Naive B cell (primary cell): ENCODE results near the gene ACTRT2. TPM values are rescaled to one million over a fixed set of nuclear protein-coding genes. Genes with fewer than 3 reads are reported as not detected.

ENCODE experiments used
- ATAC-seq, 2 donors: fragments of 150-1000 bp; cut with Tn5 transposase; 2 replicates each; pipeline ENCODE4 v1.10.0; 2021; ENCODE audit warnings: low read depth in 2 of 2, mild to moderate bottlenecking in 2 of 2, moderate library complexity in 2 of 2
- DNase-seq: peaks from one replicate; pipeline ENCODE4 v3.0.0; 2022
- H3K27ac Mint-ChIP-seq, 6 donors: one replicate each; pipeline ENCODE4 v1.8.0; 2020 to 2022; ENCODE audit warnings: mild to moderate bottlenecking in 6 of 6, mixed read lengths in 6 of 6, moderate library complexity in 5 of 6, inconsistent platforms in 2 of 6
- H3K27me3 Mint-ChIP-seq, 3 donors: one replicate each; pipeline ENCODE4 v1.8.0; 2021 to 2022; ENCODE audit warnings: mixed read lengths in 3 of 3, mild to moderate bottlenecking in 1 of 3
- H3K36me3 Mint-ChIP-seq, 2 donors: one replicate each; pipeline ENCODE4 v1.8.0; 2020 to 2022; ENCODE audit warnings: mixed read lengths in 2 of 2, inconsistent platforms in 1 of 2, mild to moderate bottlenecking in 1 of 2
- H3K4me1 Mint-ChIP-seq, 3 donors: one replicate each; pipeline ENCODE4 v1.8.0; 2020 to 2022; ENCODE audit warnings: mixed read lengths in 3 of 3, inconsistent platforms in 1 of 3, mild to moderate bottlenecking in 1 of 3, moderate library complexity in 1 of 3
- H3K4me3 Mint-ChIP-seq, 8 donors: one replicate each; pipeline ENCODE4 v1.8.0; 2020 to 2022; ENCODE audit warnings: mild to moderate bottlenecking in 8 of 8, mixed read lengths in 8 of 8, moderate library complexity in 8 of 8, inconsistent platforms in 2 of 8
- H3K9me3 Mint-ChIP-seq, 7 donors: one replicate each; pipeline ENCODE4 v1.8.0; 2020 to 2022; ENCODE audit warnings: mixed read lengths in 7 of 7, mild to moderate bottlenecking in 5 of 7, inconsistent platforms in 2 of 7, moderate library complexity in 1 of 7
- polyA plus RNA-seq, 6 donors: library from polyadenylated mRNA; unstranded; fragments of 300-500 nt; fragmentation: Illumina TruSeq; gene quantifications; one replicate each; pipeline ENCODE4 v1.2.3, GENCODE V29; 2021; ENCODE audit warnings: low read depth in 6 of 6

The ACTRT2 gene
- polyA plus RNA-seq, 6 donors from 2014 or later = not detected

DNA sequence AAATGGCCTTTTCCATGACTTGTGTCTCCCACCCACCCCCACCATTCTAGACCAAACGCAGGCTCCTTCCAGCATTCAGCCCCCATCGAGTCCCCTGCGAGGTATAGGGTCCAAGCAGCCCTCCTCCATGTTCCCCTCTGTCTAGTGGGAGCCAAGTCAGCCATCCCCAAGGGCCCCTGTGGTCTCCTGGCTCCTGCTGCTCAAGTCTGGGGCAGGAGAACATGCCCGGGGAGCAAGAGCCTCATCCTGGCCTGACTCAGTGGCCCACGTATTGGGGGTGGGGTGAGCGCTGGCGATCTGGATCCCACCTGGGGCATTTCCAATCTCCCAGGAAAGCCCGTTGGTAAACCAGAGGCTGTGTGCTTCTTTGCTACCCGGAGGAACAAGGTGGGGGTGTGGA, 43.6 kb downstream of the ACTRT2 start:
- H3K9me3 Mint-ChIP-seq = peaks cover 0 to 1% (median 0%) of the 10 kb centered on the region in 7 donors
- H3K36me3 Mint-ChIP-seq = no peaks in the 10 kb centered on the region
- no peak for ATAC-seq
- no peak overlapping the region for H3K27ac Mint-ChIP-seq
- H3K4me3 Mint-ChIP-seq = peak overlapping the region in 1 of 8 donors; percentile 55
- no peak for DNase-seq
- H3K4me1 Mint-ChIP-seq = peaks cover 0 to 3% (median 0%) of the 10 kb centered on the region in 3 donors
- H3K27me3 Mint-ChIP-seq = peaks cover 9 to 29% (median 21%) of the 10 kb centered on the region in 3 donors

DNA sequence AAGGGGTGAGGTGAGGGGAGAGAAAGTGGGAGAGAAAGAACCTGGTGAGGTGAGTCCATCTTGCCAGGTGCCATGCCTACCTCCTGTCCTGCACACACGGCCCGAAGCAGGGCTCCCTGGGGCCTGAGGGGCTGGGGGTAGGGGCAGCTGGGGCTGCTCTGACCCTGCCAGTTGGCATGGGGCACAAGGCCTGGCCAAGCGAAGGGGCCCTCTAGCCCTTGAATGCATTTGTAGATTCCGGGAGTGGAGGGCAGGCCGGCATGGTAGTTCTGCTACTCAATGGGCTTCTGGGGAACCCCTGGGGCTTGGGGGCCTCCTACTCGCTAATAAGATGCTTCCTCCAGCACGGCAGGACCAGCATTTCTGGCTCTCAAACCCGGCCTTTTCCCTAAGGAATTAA, 44.1 kb downstream of the ACTRT2 start:
- DNase-seq (no peak), ATAC-seq (no peak)
- Mint-ChIP-seq H3K4me1 (peaks cover 0 to 3% (median 0%) of the 10 kb centered on the region in 3 donors), H3K36me3 (no peaks in the 10 kb centered on the region), H3K4me3 (peak overlapping the region in 2 of 8 donors; percentile 36 to 55), H3K27me3 (peaks cover 8 to 29% (median 20%) of the 10 kb centered on the region in 3 donors), H3K27ac (no peak overlapping the region), H3K9me3 (peaks cover 0 to 1% (median 0%) of the 10 kb centered on the region in 7 donors)

DNA sequence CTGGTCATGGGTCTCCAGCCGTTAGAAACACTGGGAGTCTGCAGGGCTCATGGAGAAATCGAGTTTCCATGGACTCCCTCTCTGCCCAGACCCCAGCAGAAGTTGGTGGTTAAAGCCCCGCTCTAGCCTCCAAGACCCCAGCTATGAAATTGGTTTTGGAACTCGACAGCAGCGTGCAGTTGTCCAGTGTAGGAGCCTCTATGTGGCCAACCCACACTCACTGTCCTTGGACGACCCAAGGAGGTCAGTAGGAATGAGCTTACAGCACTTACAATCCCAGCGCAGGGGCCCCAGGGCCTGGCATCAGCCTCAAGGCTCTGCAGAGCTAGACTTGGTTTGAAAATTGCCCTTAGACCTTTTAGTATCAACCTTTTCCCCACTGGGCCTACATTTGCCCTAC, 44.5 kb downstream of the ACTRT2 start:
- peaks cover 8 to 29% (median 16%) of the 10 kb centered on the region in 3 donors for H3K27me3 Mint-ChIP-seq

DNA sequence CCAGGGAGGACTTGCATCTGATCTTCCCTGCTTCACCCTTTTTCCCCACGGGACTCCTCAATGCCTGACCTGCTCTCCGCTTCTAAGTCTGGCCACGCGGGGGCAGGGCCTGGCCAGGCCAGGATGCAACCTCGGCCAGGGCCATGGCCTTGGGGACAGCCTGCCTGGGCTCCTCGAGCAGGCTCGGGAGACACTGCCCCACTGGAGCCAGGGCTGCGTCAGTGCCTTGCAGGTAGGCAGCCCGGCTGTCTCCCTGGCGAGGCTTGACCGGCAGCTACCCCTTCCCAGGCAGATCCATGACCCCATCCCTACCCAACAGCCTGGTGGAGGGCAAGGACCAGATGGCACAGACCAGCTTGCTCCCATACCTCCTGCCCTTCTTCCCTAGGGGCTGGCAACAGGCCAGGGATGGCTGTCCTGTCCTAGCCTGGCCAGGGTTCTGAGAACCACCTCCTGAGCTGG, 45.0 kb downstream of the ACTRT2 start:
- H3K4me1 Mint-ChIP-seq = peaks cover 0 to 3% (median 0%) of the 10 kb centered on the region in 3 donors
- DNase-seq (no peak), ATAC-seq (no peak)
- H3K4me3 Mint-ChIP-seq = peak overlapping the region in 4 of 8 donors; percentile 9 to 52 (median 44)
- peaks cover 0 to 1% (median 0%) of the 10 kb centered on the region in 7 donors for H3K9me3 Mint-ChIP-seq
- no peaks in the 10 kb centered on the region for H3K36me3 Mint-ChIP-seq
- peaks cover 8 to 29% (median 14%) of the 10 kb centered on the region in 3 donors for H3K27me3 Mint-ChIP-seq
- no peak overlapping the region for H3K27ac Mint-ChIP-seq

More for the DNA sequence above, 44.5 kb downstream of the ACTRT2 start:
- DNase-seq = no peak
- H3K9me3 Mint-ChIP-seq = peaks cover 0 to 1% (median 0%) of the 10 kb centered on the region in 7 donors
- no peak for ATAC-seq
- H3K4me1 Mint-ChIP-seq = peaks cover 0 to 3% (median 0%) of the 10 kb centered on the region in 3 donors
- H3K4me3 Mint-ChIP-seq = peak overlapping the region in 4 of 8 donors; percentile 9 to 49 (median 40)
- H3K36me3 Mint-ChIP-seq = no peaks in the 10 kb centered on the region
- H3K27ac Mint-ChIP-seq = no peak overlapping the region

DNA sequence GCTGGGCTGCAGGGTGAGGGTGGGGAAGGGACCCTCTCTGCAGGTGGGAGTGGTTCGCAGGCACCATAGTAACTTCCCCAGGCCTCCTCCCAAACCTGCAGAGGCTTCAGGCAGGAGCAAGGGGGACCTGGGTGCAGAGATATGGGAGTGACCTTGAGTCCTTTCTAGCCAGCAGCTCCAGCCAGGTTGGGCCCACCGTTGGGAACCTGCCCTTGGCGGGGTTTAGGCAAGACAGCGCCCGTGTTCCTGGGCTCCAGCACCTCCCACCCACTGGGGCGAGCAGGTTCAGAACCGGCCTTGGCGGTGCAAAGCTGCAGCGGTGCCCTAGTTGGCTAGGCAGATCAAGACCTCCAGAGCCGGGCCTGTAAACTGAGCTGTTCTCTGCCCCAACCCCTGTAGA, 45.6 kb downstream of the ACTRT2 start:
- Mint-ChIP-seq H3K4me1 (peaks cover 0 to 3% (median 0%) of the 10 kb centered on the region in 3 donors), H3K27ac (no peak overlapping the region), H3K27me3 (peaks cover 8 to 35% (median 14%) of the 10 kb centered on the region in 3 donors), H3K4me3 (peak overlapping the region in 3 of 8 donors; percentile 24 to 61 (median 52)), H3K36me3 (no peaks in the 10 kb centered on the region), H3K9me3 (peaks cover 0 to 1% (median 0%) of the 10 kb centered on the region in 7 donors)
- ATAC-seq (no peak), DNase-seq (no peak)

DNA sequence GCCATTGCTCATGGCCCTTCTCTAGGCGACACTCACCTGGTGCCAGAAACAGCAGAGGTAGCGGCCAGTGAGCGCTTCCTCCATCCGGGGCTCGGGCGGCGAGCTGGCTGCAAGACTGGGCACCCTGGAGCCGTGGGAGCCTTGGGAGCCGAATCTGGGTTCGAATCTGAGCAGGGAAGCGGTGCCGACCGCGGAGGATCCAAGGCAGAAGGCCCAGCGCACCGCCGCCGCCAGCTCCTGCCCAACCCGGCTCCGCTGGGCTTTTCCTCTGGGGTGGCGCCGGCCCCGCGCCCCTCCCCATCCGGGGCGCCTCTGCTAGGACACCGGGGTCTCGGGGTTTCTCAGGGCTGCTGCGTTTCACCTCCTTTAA, 46.0 kb downstream of the ACTRT2 start:
- Mint-ChIP-seq H3K4me3 (peak overlapping the region in 5 of 8 donors; percentile 24 to 61 (median 52)), H3K4me1 (peaks cover 0 to 3% (median 0%) of the 10 kb centered on the region in 3 donors), H3K36me3 (no peaks in the 10 kb centered on the region), H3K27me3 (peaks cover 8 to 39% (median 14%) of the 10 kb centered on the region in 3 donors), H3K27ac (no peak overlapping the region), H3K9me3 (peaks cover 0 to 1% (median 0%) of the 10 kb centered on the region in 7 donors)
- ATAC-seq (no peak), DNase-seq (no peak)

DNA sequence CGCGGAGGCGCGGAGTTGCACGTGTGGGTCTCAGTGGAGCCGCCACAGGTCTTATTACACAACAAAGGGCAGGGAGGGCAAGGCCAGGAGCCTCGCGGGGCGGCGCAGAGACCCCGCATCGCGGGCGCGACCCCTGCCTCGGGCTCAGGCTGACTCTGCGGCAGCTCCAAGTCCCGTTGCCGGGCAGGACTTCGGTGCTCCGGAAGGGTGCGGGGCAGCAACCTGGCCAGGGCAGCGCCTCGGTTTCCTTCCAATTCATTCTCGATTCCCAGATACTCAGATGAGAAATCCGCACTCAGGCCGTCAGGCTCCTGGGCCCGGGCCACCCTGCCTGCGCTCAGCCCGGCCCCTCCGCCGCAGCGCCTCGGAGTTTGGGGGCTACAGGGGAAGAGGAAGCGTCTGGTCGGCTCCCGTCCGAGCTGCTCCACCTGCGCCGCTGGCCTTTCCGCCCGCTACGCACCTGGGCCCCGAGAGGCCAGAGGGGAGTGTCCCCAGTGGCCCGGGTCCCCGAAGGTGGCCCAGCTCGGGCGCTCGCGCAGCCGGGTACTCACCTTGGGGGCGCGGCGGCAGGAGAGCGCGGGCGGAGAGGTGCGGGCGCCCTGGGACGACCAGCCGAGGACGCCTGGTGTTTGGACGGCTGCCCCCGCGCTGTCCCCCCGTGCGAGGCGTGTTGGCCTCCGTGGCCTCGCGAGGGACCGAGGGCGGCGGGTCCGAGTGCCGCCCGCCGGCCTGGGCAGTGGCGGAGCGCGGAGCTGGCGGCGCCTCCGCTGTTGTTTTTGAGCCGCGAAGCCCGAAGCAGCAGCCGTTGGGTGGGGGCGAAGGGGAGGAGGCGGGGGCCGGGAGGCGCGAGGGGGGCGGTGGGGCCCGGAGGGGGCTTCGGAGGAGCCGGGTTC, 46.6 kb downstream of the ACTRT2 start:
- H3K4me3 Mint-ChIP-seq = peak overlapping the region in 6 of 8 donors; percentile 8 to 79 (median 52)
- no peak for ATAC-seq

DNA sequence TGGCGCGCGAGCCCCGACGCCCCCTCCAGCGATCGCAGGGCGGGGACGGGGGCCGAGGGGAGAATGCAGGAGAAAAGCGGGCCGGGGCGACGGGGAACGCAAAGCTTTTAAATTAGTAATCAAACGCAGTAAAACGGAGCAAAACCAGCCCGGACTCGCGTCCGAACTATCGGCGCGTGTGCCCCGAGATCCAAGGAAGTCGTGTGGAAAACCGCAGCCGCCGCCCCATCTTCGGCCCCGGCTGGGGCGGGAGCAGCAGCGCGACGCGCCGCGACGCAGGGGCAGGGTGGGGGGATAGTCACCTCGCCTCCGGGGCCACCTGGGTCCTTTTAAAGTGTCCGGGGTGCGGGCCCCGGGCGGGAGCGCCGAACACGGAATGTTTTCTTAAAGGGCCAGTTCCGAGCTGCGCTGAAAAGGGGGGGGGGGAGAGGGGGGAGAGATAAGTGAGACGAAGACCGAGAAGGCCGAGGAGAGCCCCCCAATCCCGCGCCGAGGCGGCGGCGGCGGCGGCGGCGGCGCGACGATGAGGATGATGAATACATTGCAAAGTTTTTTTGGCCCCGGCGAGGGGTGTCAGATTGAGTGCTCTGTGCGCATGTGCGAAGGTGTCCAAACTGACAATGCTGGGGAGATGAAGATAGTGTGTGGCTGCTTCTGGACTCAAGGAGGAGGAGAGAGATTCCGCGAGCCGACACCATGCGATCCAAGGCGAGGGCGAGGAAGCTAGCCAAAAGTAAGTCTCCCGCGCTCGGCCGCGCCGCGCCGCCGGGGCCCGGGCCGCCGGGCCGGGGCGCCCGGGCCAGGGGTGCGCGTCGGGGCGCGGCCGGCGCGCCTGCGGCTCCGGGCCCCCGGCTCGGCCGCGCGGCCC, 47.5 kb downstream of the ACTRT2 start, which contains the start of gene PRDM16:
TSS of gene PRDM16 (plus strand) at position 640 of the 868 bp plus-strand sequence. CDS start at position 697, 57 bp downstream.
- peaks cover 0 to 1% (median 0%) of the 10 kb centered on the region in 7 donors for H3K9me3 Mint-ChIP-seq
- no peak within 1 kb of the TSS for H3K27ac Mint-ChIP-seq
- H3K36me3 Mint-ChIP-seq = no peaks in the 10 kb centered on the region
- H3K4me3 Mint-ChIP-seq = peak within 1 kb of the TSS; percentile 79 to 94 (median 88)
- H3K27me3 Mint-ChIP-seq = peaks cover 8 to 43% (median 14%) of the 10 kb centered on the region in 3 donors
- ATAC-seq (no peak), DNase-seq (no peak)
- peaks cover 0 to 3% (median 0%) of the 10 kb centered on the region in 3 donors for H3K4me1 Mint-ChIP-seq

More for the DNA sequence above, 46.6 kb downstream of the ACTRT2 start:
- H3K4me1 Mint-ChIP-seq = peaks cover 0 to 3% (median 0%) of the 10 kb centered on the region in 3 donors
- peaks cover 8 to 43% (median 14%) of the 10 kb centered on the region in 3 donors for H3K27me3 Mint-ChIP-seq
- H3K36me3 Mint-ChIP-seq = no peaks in the 10 kb centered on the region
- H3K27ac Mint-ChIP-seq = no peak overlapping the region
- DNase-seq = no peak
- peaks cover 0 to 1% (median 0%) of the 10 kb centered on the region in 7 donors for H3K9me3 Mint-ChIP-seq

DNA sequence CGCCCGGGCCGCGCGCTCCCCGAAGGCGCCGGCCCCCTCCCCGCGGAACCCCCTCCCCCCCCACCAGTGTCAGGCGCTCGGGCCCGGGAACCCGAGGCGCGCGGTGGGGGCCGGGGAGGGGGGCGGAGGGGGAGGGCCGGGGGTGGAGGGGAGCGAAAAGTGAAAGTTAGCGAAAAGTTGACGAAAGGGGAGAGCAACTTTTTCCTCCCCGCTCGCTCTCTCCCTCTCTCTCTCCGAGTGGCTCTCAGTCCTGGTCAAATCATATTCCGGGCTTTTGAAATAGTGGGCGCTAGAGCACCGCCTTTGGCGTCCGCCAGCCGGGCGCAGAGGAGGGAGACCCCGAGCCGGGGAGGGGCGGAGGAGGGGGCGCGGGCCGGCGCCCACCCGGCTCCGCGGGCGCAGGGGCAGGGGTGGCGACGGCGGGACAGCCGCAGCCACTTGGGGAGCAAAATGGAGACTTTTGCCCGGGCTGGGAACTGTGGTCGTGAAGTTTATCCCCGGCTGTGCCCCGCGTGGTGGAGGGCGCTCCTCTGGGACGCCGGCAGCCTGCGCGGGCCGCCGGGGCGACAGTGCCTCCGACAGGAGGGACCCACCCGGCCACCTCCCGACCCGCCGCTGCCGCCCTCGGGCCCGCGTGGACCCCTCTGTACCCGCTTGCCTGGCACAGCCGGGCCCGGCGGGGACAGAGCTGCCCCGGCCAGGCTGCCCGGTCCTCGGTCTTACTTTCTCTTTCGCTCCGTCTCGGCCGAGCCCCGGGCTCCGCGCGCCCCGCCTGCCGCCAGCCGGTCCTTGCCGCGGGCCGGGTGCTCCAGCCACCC, 48.4 kb downstream of the ACTRT2 start:
- Mint-ChIP-seq H3K36me3 (no peaks in the 10 kb centered on the region), H3K27ac (no peak overlapping the region), H3K9me3 (peaks cover 0 to 1% (median 0%) of the 10 kb centered on the region in 7 donors), H3K4me1 (peaks cover 0 to 3% (median 0%) of the 10 kb centered on the region in 3 donors), H3K4me3 (peak overlapping the region in 6 of 8 donors; percentile 49 to 79 (median 66)), H3K27me3 (peaks cover 8 to 52% (median 14%) of the 10 kb centered on the region in 3 donors)
- no peak for DNase-seq
- no peak for ATAC-seq

DNA sequence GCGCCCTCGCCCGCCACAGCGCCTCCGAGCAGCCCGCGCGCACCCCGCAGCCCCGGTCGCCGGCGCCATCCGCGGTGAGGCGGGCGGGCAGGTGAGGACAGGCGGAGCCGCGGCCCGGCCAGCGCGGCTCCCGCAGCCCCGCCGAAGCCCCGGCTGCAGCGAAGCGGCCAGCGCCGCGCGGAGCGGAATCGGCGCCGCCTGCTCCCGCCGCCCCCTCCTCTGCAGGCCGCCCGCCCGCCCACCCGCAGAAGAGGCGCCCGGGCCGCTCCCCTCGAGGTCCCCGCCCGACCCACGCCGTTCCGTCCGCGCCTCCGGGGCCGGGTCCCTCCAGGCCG, 49.0 kb downstream of the ACTRT2 start:
- Mint-ChIP-seq H3K4me1 (peaks cover 0 to 3% (median 0%) of the 10 kb centered on the region in 3 donors), H3K4me3 (no peak overlapping the region), H3K27me3 (peaks cover 9 to 49% (median 9%) of the 10 kb centered on the region in 3 donors), H3K9me3 (peaks cover 0 to 1% (median 0%) of the 10 kb centered on the region in 7 donors), H3K36me3 (no peaks in the 10 kb centered on the region), H3K27ac (no peak overlapping the region)
- no peak for ATAC-seq
- no peak for DNase-seq

DNA sequence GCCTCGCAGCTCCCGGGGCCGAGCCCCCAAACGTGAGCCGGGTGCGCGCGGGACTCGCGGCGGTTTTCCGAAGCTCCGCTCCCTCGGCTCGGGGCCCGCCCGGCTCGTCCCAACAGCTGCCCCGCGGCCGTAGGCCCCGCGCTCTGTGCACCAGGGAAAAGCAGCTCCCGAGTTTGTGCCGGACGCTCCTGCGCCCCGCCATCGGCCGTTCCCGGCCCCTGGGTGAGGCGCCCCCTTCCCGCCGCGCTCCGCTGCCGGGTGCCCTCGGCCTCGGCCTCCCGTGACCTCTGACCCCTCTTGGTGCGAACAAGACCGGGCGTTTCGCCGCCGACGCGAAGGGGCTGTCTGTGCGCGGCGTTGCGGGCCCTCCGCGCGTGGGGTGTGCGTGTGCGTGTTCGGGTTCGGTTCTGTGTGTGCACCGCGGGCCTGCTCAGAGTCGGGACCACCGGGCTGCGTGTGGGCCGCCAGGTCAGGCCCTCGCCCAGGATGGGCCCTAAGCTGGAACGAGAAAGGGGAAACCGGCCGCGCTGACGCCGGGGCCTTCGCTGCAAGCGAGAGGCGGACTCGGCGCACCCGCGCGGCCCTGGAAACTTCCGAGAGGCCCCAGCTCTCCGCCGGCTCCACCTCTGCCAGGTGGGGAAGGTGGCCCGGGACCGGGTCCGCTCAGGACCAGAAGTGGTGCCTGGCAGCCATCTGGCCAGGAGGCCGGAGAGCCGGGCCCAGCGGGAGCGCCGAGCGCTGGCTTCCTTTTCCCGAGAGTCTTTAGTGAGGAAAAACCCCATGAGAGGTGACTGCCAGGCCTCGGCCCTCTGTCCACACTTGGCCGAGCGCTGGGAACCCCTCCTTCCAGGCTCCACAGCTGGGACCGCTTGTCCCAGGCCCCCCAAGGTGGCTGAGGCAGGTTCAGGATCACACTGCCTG, 49.6 kb downstream of the ACTRT2 start:
- Mint-ChIP-seq H3K4me3 (peak overlapping the region in 6 of 8 donors; percentile 16 to 76 (median 53)), H3K4me1 (peaks cover 0 to 3% (median 0%) of the 10 kb centered on the region in 3 donors), H3K27me3 (peaks cover 6 to 47% (median 8%) of the 10 kb centered on the region in 3 donors), H3K27ac (no peak overlapping the region), H3K9me3 (peaks cover 0 to 1% (median 0%) of the 10 kb centered on the region in 7 donors), H3K36me3 (no peaks in the 10 kb centered on the region)
- DNase-seq (no peak), ATAC-seq (no peak)
